Neutrophil (primary cell): Measurements from ENCODE around the gene ISG15.

ENCODE experiments used
- H3K27ac ChIP-seq: fragments of 200-600 bp; sonication (generic); 2 replicates; pipeline ENCODE4 v1.5.1; 2016; ENCODE audit warnings: mild to moderate bottlenecking, moderate library complexity
- H3K27me3 ChIP-seq: fragments of 200-600 bp; sonication (generic); 2 replicates; pipeline ENCODE4 v1.6.0; 2016; ENCODE audit warnings: mild to moderate bottlenecking
- H3K36me3 ChIP-seq: fragments of 200-600 bp; sonication (generic); 2 replicates; pipeline ENCODE4 v1.5.1; 2017
- H3K4me1 ChIP-seq, 2 experiments: fragments of 200-600 bp in 1 of 2; sonication (generic) in 1 of 2; 1 replicate in 1 of 2; 2 replicates in 1 of 2; pipeline versions ENCODE4 v1.5.1 to v1.6.1; 2013 to 2016; ENCODE audit warnings: low read depth in 1 of 2, low read length in 1 of 2, mild to moderate bottlenecking in 1 of 2, moderate library complexity in 1 of 2; ENCODE audit not compliant: control insufficient read depth in 1 of 2, insufficient read depth in 1 of 2
- H3K4me3 ChIP-seq, 2 experiments: fragments of 200-600 bp in 1 of 2; sonication (generic) in 1 of 2; 1 replicate in 1 of 2; 2 replicates in 1 of 2; pipeline ENCODE4 v1.5.1; 2013 to 2016; ENCODE audit warnings: low read depth in 1 of 2, low read length in 1 of 2, mild to moderate bottlenecking in 1 of 2, moderate library complexity in 1 of 2
- H3K9me3 ChIP-seq: fragments of 200-600 bp; sonication (generic); 2 replicates; pipeline ENCODE4 v1.5.1; 2016
- CTCF ChIP-seq: fragments of 200-600 bp; sonication (generic); IDR thresholded peaks from 2 replicates; pipeline ENCODE4 v1.5.1; 2016; ENCODE audit warnings: antibody characterized with exemption

ISG15 gene

GRCh38 chr1:1046767-1047166 lies 33.5 kb downstream of the ISG15 start:
- Histone ChIP-seq H3K4me3 (no peak overlapping the region), H3K27me3 (peaks cover 18% of the 10 kb centered on the region), H3K9me3 (no peaks in the 10 kb centered on the region), H3K4me1 (no peaks in the 10 kb centered on the region), H3K36me3 (no peaks in the 10 kb centered on the region), H3K27ac (no peak overlapping the region)
- no peak for TF ChIP-seq CTCF

- TF ChIP-seq CTCF, result no peak
- Histone ChIP-seq H3K27me3 (peaks cover 12% of the 10 kb centered on the region), H3K36me3 (no peaks in the 10 kb centered on the region), H3K27ac (no peak overlapping the region), H3K4me1 (no peaks in the 10 kb centered on the region), H3K4me3 (no peak overlapping the region), H3K9me3 (no peaks in the 10 kb centered on the region)
Measured at GRCh38 chr1:1047407-1047806, 34.1 kb downstream of the ISG15 start.

GRCh38 chr1:1047963-1048362 lies 34.7 kb downstream of the ISG15 start:
- no peak overlapping the region for H3K27ac ChIP-seq
- H3K27me3 ChIP-seq, result peaks cover 6% of the 10 kb centered on the region
- H3K9me3 ChIP-seq, result no peaks in the 10 kb centered on the region
- no peak for TF ChIP-seq CTCF
- H3K4me3 ChIP-seq, result no peak overlapping the region
- H3K36me3 ChIP-seq, result no peaks in the 10 kb centered on the region
- no peaks in the 10 kb centered on the region for H3K4me1 ChIP-seq

GRCh38 chr1:1048765-1049164 lies 35.5 kb downstream of the ISG15 start:
- TF ChIP-seq CTCF, result no peak
- no peak overlapping the region for H3K27ac ChIP-seq
- H3K9me3 ChIP-seq, result no peaks in the 10 kb centered on the region
- peaks cover 4% of the 10 kb centered on the region for H3K27me3 ChIP-seq
- no peaks in the 10 kb centered on the region for H3K36me3 ChIP-seq
- no peak overlapping the region for H3K4me3 ChIP-seq
- no peaks in the 10 kb centered on the region for H3K4me1 ChIP-seq

GRCh38 chr1:1049318-1050165 lies 36.2 kb downstream of the ISG15 start:
- Histone ChIP-seq H3K9me3 (no peaks in the 10 kb centered on the region), H3K27me3 (peaks cover 4% of the 10 kb centered on the region), H3K4me1 (no peaks in the 10 kb centered on the region), H3K36me3 (no peaks in the 10 kb centered on the region), H3K27ac (no peak overlapping the region), H3K4me3 (no peak overlapping the region)
- no peak for TF ChIP-seq CTCF
